ENCODE data around the gene NRL. TPM values are rescaled to one million over a fixed set of nuclear protein-coding genes. Genes with fewer than 3 reads are reported as not detected.

Gene NRL
- total RNA-seq, 1 donor from 2014 or later = 1.9 TPM

GRCh38 chr14:24130717-24131548 lies 16.2 kb upstream of the NRL start:
- H3K27ac Mint-ChIP-seq (ENCODE audit: unreplicated experiment) = no peak overlapping the region
- no peak overlapping the region for H3K4me3 Mint-ChIP-seq (ENCODE audit: unreplicated experiment)
- TF ChIP-seq CTCF (IDR thresholded peaks at IDR 0.05) = no peak
- H3K27me3 Mint-ChIP-seq (ENCODE audit: unreplicated experiment) = no peaks in the 10 kb centered on the region
- peaks cover 3% of the 10 kb centered on the region for H3K4me1 Mint-ChIP-seq (ENCODE audit: unreplicated experiment)
- H3K9me3 Mint-ChIP-seq (ENCODE audit: unreplicated experiment) = no peaks in the 10 kb centered on the region
- no peak for DNase-seq (ENCODE audit: extremely low spot score, unreplicated experiment)
- no peaks in the 10 kb centered on the region for H3K36me3 Mint-ChIP-seq (ENCODE audit: unreplicated experiment)

GRCh38 chr14:24130380-24130716 lies 15.6 kb upstream of the NRL start, which contains the start of gene FITM1:
Gene FITM1, plus strand, starts transcription at chr14:24130659. Its CDS starts 905 bp downstream, at chr14:24131564.
- Mint-ChIP-seq H3K27ac (ENCODE audit: unreplicated experiment) (no peak within 1 kb of the TSS), H3K9me3 (ENCODE audit: unreplicated experiment) (no peaks in the 10 kb centered on the region), H3K4me1 (ENCODE audit: unreplicated experiment) (peaks cover 3% of the 10 kb centered on the region), H3K4me3 (ENCODE audit: unreplicated experiment) (no peak within 1 kb of the TSS), H3K36me3 (ENCODE audit: unreplicated experiment) (no peaks in the 10 kb centered on the region), H3K27me3 (ENCODE audit: unreplicated experiment) (no peaks in the 10 kb centered on the region)
- no peak for DNase-seq (ENCODE audit: extremely low spot score, unreplicated experiment)
- TF ChIP-seq CTCF (IDR thresholded peaks at IDR 0.05) = no peak

DNA sequence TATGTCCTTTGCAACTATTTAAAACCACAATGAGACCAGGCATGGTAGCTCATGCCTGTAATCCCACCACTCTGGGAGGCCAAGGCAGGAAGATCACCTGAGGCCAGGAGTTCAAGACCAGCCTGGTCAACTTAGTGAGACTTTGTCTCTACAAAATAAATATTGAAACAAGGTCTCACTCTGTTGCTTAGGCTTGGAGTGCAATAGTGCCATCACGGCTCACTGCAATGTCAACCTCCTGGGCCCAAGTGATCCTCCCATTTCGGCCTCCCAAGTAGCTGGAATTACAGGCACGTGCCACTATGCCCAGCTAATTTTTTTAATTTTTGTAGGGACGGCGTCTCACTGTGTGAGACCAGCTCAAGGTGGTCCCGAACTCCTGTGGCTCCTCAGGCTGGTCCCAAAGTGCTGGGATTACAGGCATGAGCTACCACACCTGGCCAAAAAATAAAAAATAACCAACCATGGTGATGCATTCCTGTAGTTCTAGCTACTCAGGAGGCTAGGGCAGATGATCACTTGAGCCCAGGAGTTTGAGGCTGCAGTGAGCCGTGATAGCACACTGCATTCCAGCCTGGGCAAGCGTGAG lies 14.8 kb upstream of the NRL start:
- no peak for TF ChIP-seq CTCF (IDR thresholded peaks at IDR 0.05)
- Mint-ChIP-seq H3K4me3 (ENCODE audit: unreplicated experiment) (no peak overlapping the region), H3K27ac (ENCODE audit: unreplicated experiment) (no peak overlapping the region)

DNA sequence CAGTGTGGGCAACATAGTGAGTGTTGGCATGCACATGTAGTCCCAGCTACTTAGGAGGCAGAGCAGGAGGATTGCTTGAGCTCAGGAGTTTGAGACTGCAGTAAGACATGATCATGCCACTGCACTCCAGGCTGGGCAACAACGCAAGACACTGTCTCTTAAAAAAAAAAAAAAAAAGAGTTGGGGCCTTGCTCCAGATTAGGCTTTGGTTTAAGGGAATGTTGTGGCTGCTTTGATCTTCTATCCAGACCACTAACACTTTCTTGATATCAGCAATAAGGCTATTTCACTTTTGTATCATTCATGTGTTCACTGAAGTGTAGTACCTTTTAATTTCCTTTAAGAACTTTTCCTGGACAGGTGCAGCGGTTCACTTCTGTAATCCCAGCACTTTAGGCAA lies 12.9 kb upstream of the NRL start:
- Mint-ChIP-seq H3K27ac (ENCODE audit: unreplicated experiment) (no peak overlapping the region), H3K27me3 (ENCODE audit: unreplicated experiment) (no peaks in the 10 kb centered on the region), H3K9me3 (ENCODE audit: unreplicated experiment) (no peaks in the 10 kb centered on the region), H3K4me3 (ENCODE audit: unreplicated experiment) (no peak overlapping the region), H3K4me1 (ENCODE audit: unreplicated experiment) (no peaks in the 10 kb centered on the region), H3K36me3 (ENCODE audit: unreplicated experiment) (peaks cover 9% of the 10 kb centered on the region)
- TF ChIP-seq CTCF (IDR thresholded peaks at IDR 0.05) = no peak
- DNase-seq (ENCODE audit: extremely low spot score, unreplicated experiment) = no peak

More for the DNA sequence above, 14.8 kb upstream of the NRL start:
- no peaks in the 10 kb centered on the region for H3K4me1 Mint-ChIP-seq (ENCODE audit: unreplicated experiment)
- H3K27me3 Mint-ChIP-seq (ENCODE audit: unreplicated experiment) = no peaks in the 10 kb centered on the region
- no peaks in the 10 kb centered on the region for H3K9me3 Mint-ChIP-seq (ENCODE audit: unreplicated experiment)
- H3K36me3 Mint-ChIP-seq (ENCODE audit: unreplicated experiment) = no peaks in the 10 kb centered on the region
- DNase-seq (ENCODE audit: extremely low spot score, unreplicated experiment) = no peak

GRCh38 chr14:24126939-24127338 lies 12.2 kb upstream of the NRL start:
- DNase-seq (ENCODE audit: extremely low spot score, unreplicated experiment) = no peak
- TF ChIP-seq CTCF (IDR thresholded peaks at IDR 0.05) = no peak

More at GRCh38 chr14:24126939-24127338, 12.2 kb upstream of the NRL start:
- no peaks in the 10 kb centered on the region for H3K9me3 Mint-ChIP-seq (ENCODE audit: unreplicated experiment)
- no peaks in the 10 kb centered on the region for H3K4me1 Mint-ChIP-seq (ENCODE audit: unreplicated experiment)
- H3K4me3 Mint-ChIP-seq (ENCODE audit: unreplicated experiment) = no peak overlapping the region
- peaks cover 9% of the 10 kb centered on the region for H3K36me3 Mint-ChIP-seq (ENCODE audit: unreplicated experiment)
- no peaks in the 10 kb centered on the region for H3K27me3 Mint-ChIP-seq (ENCODE audit: unreplicated experiment)
- no peak overlapping the region for H3K27ac Mint-ChIP-seq (ENCODE audit: unreplicated experiment)

Measured in osteocyte (in vitro differentiated cells).